GM23338 (cell line): Measurements from ENCODE around the gene BBS10. TPM values are rescaled to one million over a fixed set of nuclear protein-coding genes. Genes with fewer than 3 reads are reported as not detected.

Experiments used
- ATAC-seq: fragments of 200-7000 bp; cut with Tn5 transposase; 3 replicates; pipeline ENCODE4 v1.9.1; 2020
- DNase-seq: peaks from one replicate; pipeline ENCODE4 v3.0.0-alpha.2; 2015; ENCODE audit warnings: low spot score
- H2AFZ ChIP-seq: fragments of 200-600 bp; sonication (generic); 2 replicates; pipeline ENCODE4 v1.8.0; 2016; ENCODE audit warnings: antibody characterized with exemption, mild to moderate bottlenecking, moderate library complexity
- H3F3A ChIP-seq: fragments of 200-600 bp; sonication (generic); replicated peaks from 2 replicates; pipeline ENCODE4 v1.8.0; 2017; ENCODE audit warnings: antibody characterized with exemption, mixed run types, low read depth
- H3K27ac ChIP-seq: fragments of 200-600 bp; sonication (generic); 2 replicates; pipeline ENCODE4 v1.6.1; 2016; ENCODE audit warnings: low read depth
- H3K27me3 ChIP-seq: fragments of 200-600 bp; sonication (generic); 2 replicates; pipeline ENCODE4 v1.8.0; 2016; ENCODE audit warnings: mild to moderate bottlenecking, mixed run types, moderate library complexity; ENCODE audit not compliant: insufficient read depth
- H3K36me3 ChIP-seq: fragments of 200-600 bp; sonication (generic); 2 replicates; pipeline ENCODE4 v1.8.0; 2016; ENCODE audit warnings: mild to moderate bottlenecking; ENCODE audit not compliant: insufficient read depth
- H3K4me1 ChIP-seq: fragments of 200-600 bp; sonication (generic); 2 replicates; pipeline ENCODE4 v1.8.0; 2016; ENCODE audit warnings: mild to moderate bottlenecking, moderate library complexity; ENCODE audit not compliant: insufficient read depth
- H3K4me2 ChIP-seq: fragments of 200-600 bp; sonication (generic); 2 replicates; pipeline ENCODE4 v1.7.1; 2017; ENCODE audit warnings: mixed run types
- H3K4me3 ChIP-seq: fragments of 200-600 bp; sonication (generic); 2 replicates; pipeline ENCODE4 v1.6.1; 2016; ENCODE audit warnings: mixed run types
- H3K79me2 ChIP-seq: fragments of 200-600 bp; sonication (generic); replicated peaks from 2 replicates; pipeline ENCODE4 v1.8.0; 2017; ENCODE audit warnings: mild to moderate bottlenecking; ENCODE audit not compliant: insufficient read depth
- H3K9me2 ChIP-seq: fragments of 200-600 bp; sonication (generic); 2 replicates; pipeline ENCODE4 v1.8.0; 2017; ENCODE audit not compliant: insufficient read depth
- H4K20me1 ChIP-seq: fragments of 200-600 bp; sonication (generic); replicated peaks from 2 replicates; pipeline ENCODE4 v1.8.0; 2017; ENCODE audit warnings: mild to moderate bottlenecking; ENCODE audit not compliant: insufficient read depth
- H3K27ac Mint-ChIP-seq: 2 replicates; pipeline ENCODE4 v1.8.0; 2020; ENCODE audit warnings: inconsistent platforms, mild to moderate bottlenecking, moderate library complexity, mixed read lengths
- H3K27me3 Mint-ChIP-seq: 3 replicates; pipeline ENCODE4 v1.8.0; 2022; ENCODE audit warnings: low read depth, mild to moderate bottlenecking, moderate library complexity, mixed read lengths, inconsistent platforms; ENCODE audit not compliant: insufficient read depth, poor library complexity
- H3K36me3 Mint-ChIP-seq: 3 replicates; pipeline ENCODE4 v1.8.0; 2021; ENCODE audit warnings: low read depth, mild to moderate bottlenecking, inconsistent platforms, moderate library complexity, mixed read lengths
- H3K4me1 Mint-ChIP-seq: 3 replicates; pipeline ENCODE4 v1.8.0; 2020; ENCODE audit warnings: mild to moderate bottlenecking, inconsistent platforms, mixed read lengths
- H3K4me3 Mint-ChIP-seq: 3 replicates; pipeline ENCODE4 v1.8.0; 2021; ENCODE audit warnings: moderate library complexity, mild to moderate bottlenecking, inconsistent platforms, mixed read lengths
- H3K9me3 Mint-ChIP-seq: 3 replicates; pipeline ENCODE4 v1.8.0; 2020; ENCODE audit warnings: moderate library complexity, mild to moderate bottlenecking, inconsistent platforms, mixed read lengths
- CREB1 ChIP-seq: fragments of 250-450 bp; sonication (Bioruptor Pico); IDR thresholded peaks from 2 replicates; pipeline ENCODE4 v1.5.0; 2020; ENCODE audit warnings: low read depth, mild to moderate bottlenecking, moderate library complexity
- CTCF ChIP-seq, 2 experiments: fragments of 200-600 bp in 1 of 2; sonication (generic) in 1 of 2; conservative IDR thresholded peaks; 2 replicates each; pipeline versions ENCODE4 v1.5.1 to v1.6.1; 2016 to 2017; ENCODE audit warnings: antibody characterized with exemption in 2 of 2, low read depth in 2 of 2, mild to moderate bottlenecking in 2 of 2, moderate library complexity in 1 of 2
- ETS1 ChIP-seq: IDR thresholded peaks from 2 replicates; pipeline ENCODE4 v1.6.1; 2016; ENCODE audit warnings: antibody characterized with exemption
- EZH2 ChIP-seq: fragments of 200-600 bp; sonication (generic); IDR thresholded peaks from one replicate; pipeline ENCODE4 v1.8.0; 2017; ENCODE audit warnings: antibody characterized with exemption, mild to moderate bottlenecking, low read depth; ENCODE audit not compliant: unreplicated experiment
- EZH2phosphoT487 ChIP-seq: fragments of 200-600 bp; sonication (generic); IDR thresholded peaks from one replicate; pipeline ENCODE4 v1.8.1; 2018; ENCODE audit warnings: antibody characterized with exemption; ENCODE audit not compliant: unreplicated experiment
- JUNB ChIP-seq: IDR thresholded peaks from one replicate; pipeline ENCODE4 v1.6.1; 2016; ENCODE audit warnings: antibody characterized with exemption; ENCODE audit not compliant: unreplicated experiment
- NANOG ChIP-seq: IDR thresholded peaks from 2 replicates; pipeline ENCODE4 v1.6.1; 2016; ENCODE audit warnings: antibody characterized with exemption, borderline replicate concordance
- POLR2AphosphoS5 ChIP-seq: IDR thresholded peaks from 2 replicates; pipeline ENCODE4 v1.6.1; 2016; ENCODE audit warnings: antibody characterized with exemption, low read depth
- REST ChIP-seq: IDR thresholded peaks from one replicate; pipeline ENCODE4 v1.6.1; 2018; ENCODE audit warnings: antibody characterized with exemption; ENCODE audit not compliant: unreplicated experiment
- STAT1 ChIP-seq: IDR thresholded peaks from one replicate; pipeline ENCODE4 v1.6.1; 2016; ENCODE audit warnings: antibody characterized with exemption; ENCODE audit not compliant: unreplicated experiment
- ZNF114 ChIP-seq: fragments of 250-450 bp; sonication (Bioruptor Pico); IDR thresholded peaks from 2 replicates; pipeline ENCODE4 v1.5.0; 2020; ENCODE audit warnings: mild to moderate bottlenecking, moderate library complexity
- ZNF331 ChIP-seq: fragments of 250-450 bp; sonication (Bioruptor Pico); IDR thresholded peaks from 2 replicates; pipeline ENCODE4 v1.5.0; 2020; ENCODE audit warnings: low read depth, mild to moderate bottlenecking, moderate library complexity
- polyA plus RNA-seq: library from polyadenylated mRNA; unstranded; fragments of >200 nt; fragmentation: Nextera tagmentation; extraction: Ambion mirVana; gene quantifications from 2 replicates; pipeline ENCODE4 v1.2.1, GENCODE V29; 2016
- total RNA-seq: library from RNA; depleted of rRNA; stranded (reverse); fragments of >200 nt; shearing (Covaris generic); gene quantifications from 2 replicates; pipeline ENCODE4 v1.2.3, GENCODE V29; 2014
- TF ChIP-seq, protein P1 (sequence below): fragments of 250-450 bp; sonication (Bioruptor Pico); IDR thresholded peaks from 2 replicates; pipeline ENCODE4 v1.5.0; 2020; ENCODE audit warnings: mild to moderate bottlenecking, moderate library complexity

Gene BBS10
- total and polyA plus RNA-seq, 2 experiments from 2014 or later = 5.2 to 12.8 TPM

- H3K36me3 Mint-ChIP-seq = no peaks in the 10 kb centered on the region
- Histone ChIP-seq H3K9me2 (no peaks in the 10 kb centered on the region), H4K20me1 (no peaks in the 10 kb centered on the region), H3F3A (no peaks in the 10 kb centered on the region), H3K79me2 (no peaks in the 10 kb centered on the region), H3K27me3 (no peaks in the 10 kb centered on the region), H3K4me1 (peaks cover 8% of the 10 kb centered on the region), H3K4me3 (no peak overlapping the region), H2AFZ (peak overlapping the region; percentile 83), H3K4me2 (peak overlapping the region; percentile 52; the same call in 1 of the 2 replicates), H3K36me3 (no peaks in the 10 kb centered on the region), H3K27ac (no peak overlapping the region)
- ATAC-seq (peak; percentile 64), DNase-seq (peak; percentile 46)
- no peak overlapping the region for H3K4me3 Mint-ChIP-seq
- H3K4me1 Mint-ChIP-seq = peaks cover 15% of the 10 kb centered on the region
- no peak overlapping the region for H3K27ac Mint-ChIP-seq
- TF ChIP-seq, protein P1, sequence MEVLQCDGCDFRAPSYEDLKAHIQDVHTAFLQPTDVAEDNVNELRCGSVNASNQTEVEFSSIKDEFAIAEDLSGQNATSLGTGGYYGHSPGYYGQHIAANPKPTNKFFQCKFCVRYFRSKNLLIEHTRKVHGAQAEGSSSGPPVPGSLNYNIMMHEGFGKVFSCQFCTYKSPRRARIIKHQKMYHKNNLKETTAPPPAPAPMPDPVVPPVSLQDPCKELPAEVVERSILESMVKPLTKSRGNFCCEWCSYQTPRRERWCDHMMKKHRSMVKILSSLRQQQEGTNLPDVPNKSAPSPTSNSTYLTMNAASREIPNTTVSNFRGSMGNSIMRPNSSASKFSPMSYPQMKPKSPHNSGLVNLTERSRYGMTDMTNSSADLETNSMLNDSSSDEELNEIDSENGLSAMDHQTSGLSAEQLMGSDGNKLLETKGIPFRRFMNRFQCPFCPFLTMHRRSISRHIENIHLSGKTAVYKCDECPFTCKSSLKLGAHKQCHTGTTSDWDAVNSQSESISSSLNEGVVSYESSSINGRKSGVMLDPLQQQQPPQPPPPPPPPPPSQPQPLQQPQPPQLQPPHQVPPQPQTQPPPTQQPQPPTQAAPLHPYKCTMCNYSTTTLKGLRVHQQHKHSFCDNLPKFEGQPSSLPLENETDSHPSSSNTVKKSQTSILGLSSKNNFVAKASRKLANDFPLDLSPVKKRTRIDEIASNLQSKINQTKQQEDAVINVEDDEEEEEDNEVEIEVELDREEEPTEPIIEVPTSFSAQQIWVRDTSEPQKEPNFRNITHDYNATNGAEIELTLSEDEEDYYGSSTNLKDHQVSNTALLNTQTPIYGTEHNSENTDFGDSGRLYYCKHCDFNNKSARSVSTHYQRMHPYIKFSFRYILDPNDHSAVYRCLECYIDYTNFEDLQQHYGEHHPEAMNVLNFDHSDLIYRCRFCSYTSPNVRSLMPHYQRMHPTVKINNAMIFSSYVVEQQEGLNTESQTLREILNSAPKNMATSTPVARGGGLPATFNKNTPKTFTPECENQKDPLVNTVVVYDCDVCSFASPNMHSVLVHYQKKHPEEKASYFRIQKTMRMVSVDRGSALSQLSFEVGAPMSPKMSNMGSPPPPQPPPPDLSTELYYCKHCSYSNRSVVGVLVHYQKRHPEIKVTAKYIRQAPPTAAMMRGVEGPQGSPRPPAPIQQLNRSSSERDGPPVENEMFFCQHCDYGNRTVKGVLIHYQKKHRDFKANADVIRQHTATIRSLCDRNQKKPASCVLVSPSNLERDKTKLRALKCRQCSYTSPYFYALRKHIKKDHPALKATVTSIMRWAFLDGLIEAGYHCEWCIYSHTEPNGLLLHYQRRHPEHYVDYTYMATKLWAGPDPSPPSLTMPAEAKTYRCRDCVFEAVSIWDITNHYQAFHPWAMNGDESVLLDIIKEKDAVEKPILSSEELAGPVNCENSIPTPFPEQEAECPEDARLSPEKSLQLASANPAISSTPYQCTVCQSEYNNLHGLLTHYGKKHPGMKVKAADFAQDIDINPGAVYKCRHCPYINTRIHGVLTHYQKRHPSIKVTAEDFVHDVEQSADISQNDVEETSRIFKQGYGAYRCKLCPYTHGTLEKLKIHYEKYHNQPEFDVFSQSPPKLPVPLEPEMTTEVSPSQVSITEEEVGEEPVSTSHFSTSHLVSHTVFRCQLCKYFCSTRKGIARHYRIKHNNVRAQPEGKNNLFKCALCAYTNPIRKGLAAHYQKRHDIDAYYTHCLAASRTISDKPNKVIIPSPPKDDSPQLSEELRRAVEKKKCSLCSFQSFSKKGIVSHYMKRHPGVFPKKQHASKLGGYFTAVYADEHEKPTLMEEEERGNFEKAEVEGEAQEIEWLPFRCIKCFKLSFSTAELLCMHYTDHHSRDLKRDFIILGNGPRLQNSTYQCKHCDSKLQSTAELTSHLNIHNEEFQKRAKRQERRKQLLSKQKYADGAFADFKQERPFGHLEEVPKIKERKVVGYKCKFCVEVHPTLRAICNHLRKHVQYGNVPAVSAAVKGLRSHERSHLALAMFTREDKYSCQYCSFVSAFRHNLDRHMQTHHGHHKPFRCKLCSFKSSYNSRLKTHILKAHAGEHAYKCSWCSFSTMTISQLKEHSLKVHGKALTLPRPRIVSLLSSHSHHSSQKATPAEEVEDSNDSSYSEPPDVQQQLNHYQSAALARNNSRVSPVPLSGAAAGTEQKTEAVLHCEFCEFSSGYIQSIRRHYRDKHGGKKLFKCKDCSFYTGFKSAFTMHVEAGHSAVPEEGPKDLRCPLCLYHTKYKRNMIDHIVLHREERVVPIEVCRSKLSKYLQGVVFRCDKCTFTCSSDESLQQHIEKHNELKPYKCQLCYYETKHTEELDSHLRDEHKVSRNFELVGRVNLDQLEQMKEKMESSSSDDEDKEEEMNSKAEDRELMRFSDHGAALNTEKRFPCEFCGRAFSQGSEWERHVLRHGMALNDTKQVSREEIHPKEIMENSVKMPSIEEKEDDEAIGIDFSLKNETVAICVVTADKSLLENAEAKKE = no peak
- TF ChIP-seq CREB1 (CRISPR knock-in tag) = no peak
- TF ChIP-seq JUNB = no peak
- TF ChIP-seq NANOG = no peak
- TF ChIP-seq REST = no peak
- TF ChIP-seq ZNF331 (CRISPR knock-in tag) = no peak
- TF ChIP-seq POLR2AphosphoS5 = no peak
- TF ChIP-seq STAT1 = no peak
- TF ChIP-seq EZH2 = no peak
- TF ChIP-seq CTCF (conservative IDR thresholded peaks at IDR 0.05; ENCODE audit: low read depth in 2 of 2) = no peak
- TF ChIP-seq ETS1 = no peak
- TF ChIP-seq EZH2phosphoT487 = no peak
- TF ChIP-seq ZNF114 (CRISPR knock-in tag) = no peak
- no peaks in the 10 kb centered on the region for H3K9me3 Mint-ChIP-seq
- H3K27me3 Mint-ChIP-seq = peaks cover 2% of the 10 kb centered on the region
These were observed 35.9 kb downstream of the BBS10 start for GRCh38 chr12:76312315-76312714.
